ENCODE results near the gene FRAS1. TPM values are rescaled to one million over a fixed set of nuclear protein-coding genes. Genes with fewer than 3 reads are reported as not detected.

Gene FRAS1
- total and polyA plus RNA-seq, 2 of the 8 experiments (the other 6 are each of a cell fraction or from before 2014, with no cell fraction given), result 38.5 to 109 TPM

DNA sequence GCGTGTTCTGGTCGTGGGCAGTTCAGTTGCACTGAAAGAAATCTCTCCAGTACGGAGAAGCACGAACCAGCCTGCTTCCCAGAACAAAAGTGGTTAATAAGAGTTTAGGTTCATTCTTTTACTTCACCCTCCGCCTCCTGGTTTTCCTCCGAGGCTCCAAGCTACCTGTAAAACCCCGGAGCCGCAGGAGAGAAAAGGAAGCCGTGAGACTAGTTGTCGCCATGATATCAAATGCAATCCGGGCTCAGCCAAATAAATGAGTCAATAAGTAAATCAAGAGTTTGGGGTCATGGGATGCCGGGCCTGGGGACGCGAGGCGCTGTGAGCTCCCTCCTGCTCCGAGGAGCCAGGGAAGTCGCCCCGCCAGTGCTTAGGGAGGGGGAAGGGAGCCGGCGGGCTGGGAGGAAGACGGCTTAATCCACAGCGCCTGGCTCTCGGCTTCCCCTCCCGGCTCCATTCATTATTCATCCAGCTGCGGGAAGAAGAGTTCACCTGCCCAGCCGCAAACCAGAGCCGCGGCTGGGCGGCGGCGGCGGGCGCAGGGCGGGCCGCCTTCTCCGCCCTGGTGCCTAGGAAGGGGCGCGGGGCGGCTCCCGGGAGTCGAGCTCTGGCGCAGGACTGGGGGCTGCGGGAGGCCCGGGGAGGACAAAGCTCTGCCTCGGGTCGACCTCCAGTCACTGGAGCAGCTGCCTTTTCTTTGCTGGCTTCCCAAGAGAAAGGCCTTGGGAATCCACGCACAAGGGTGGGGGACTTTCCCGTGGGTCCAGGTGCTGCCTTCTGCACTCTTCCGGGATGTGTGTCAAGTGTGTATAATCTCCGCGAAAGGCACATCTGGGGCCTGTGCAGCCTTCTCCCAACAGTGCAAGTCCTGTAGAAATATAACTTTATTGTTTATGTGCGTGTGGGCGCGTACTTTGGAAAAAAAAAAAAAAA lies 1.7 kb downstream of the FRAS1 start (continued):
- TF ChIP-seq ASH2L (IDR thresholded peaks at IDR 0.05; ENCODE audit: low read length), result peak; percentile 17
- peak; percentile 24; the same call in 1 of the 2 replicates for TF ChIP-seq MAX (IDR thresholded peaks at IDR 0.05)
- TF ChIP-seq SIX5 (IDR thresholded peaks at IDR 0.05; ENCODE audit: low read depth, low read length), result no peak
- TF ChIP-seq JUND (IDR thresholded peaks at IDR 0.05; ENCODE audit: low read length), result no peak
- TF ChIP-seq KDM4A (IDR thresholded peaks at IDR 0.05; ENCODE audit: low read depth, low read length, severe bottlenecking), result peak; percentile 62

Measured in H1 (cell line).